Fibroblast of lung (primary cell): Measurements from ENCODE around the gene SGCE. TPM values are rescaled to one million over a fixed set of nuclear protein-coding genes. Genes with fewer than 3 reads are reported as not detected.

Experiments
- DNase-seq, 2 donors: peaks; one replicate each; pipeline versions ENCODE4 v3.0.0 to v3.0.0-alpha.2; 2010; ENCODE audit warnings: low read depth in 2 of 2
- H2AFZ ChIP-seq: 2 replicates; pipeline ENCODE4 v1.5.1; 2012; ENCODE audit warnings: low read length, control low read depth, inconsistent platforms
- H3K27ac ChIP-seq: 2 replicates; pipeline ENCODE4 v1.5.1; 2011; ENCODE audit warnings: low read length, control low read depth; ENCODE audit not compliant: insufficient read depth
- H3K27me3 ChIP-seq: 2 replicates; pipeline ENCODE4 v1.5.1; 2011; ENCODE audit warnings: mild to moderate bottlenecking, low read length; ENCODE audit not compliant: control insufficient read depth, insufficient read depth
- H3K36me3 ChIP-seq: 2 replicates; pipeline ENCODE4 v1.5.1; 2011; ENCODE audit warnings: low read length; ENCODE audit not compliant: control insufficient read depth, insufficient read depth
- H3K4me1 ChIP-seq: 2 replicates; pipeline ENCODE4 v1.5.1; 2011; ENCODE audit warnings: low read length; ENCODE audit not compliant: control insufficient read depth, insufficient read depth; ENCODE audit errors: extremely low read depth
- H3K4me2 ChIP-seq: 2 replicates; pipeline ENCODE4 v1.5.1; 2011; ENCODE audit warnings: low read length, control low read depth; ENCODE audit not compliant: insufficient read depth; ENCODE audit errors: extremely low read depth
- H3K4me3 ChIP-seq, 4 experiments: fragments of 200-600 bp in 1 of 4; sonication (generic) in 1 of 4; replicated peaks in 1 of 4; 2 replicates each; pipeline ENCODE4 v1.5.1; 2011 to 2016; ENCODE audit warnings: low read length in 4 of 4, low read depth in 3 of 4, mild to moderate bottlenecking in 3 of 4, control low read depth in 2 of 4, inconsistent platforms in 1 of 4, mixed read lengths in 1 of 4; ENCODE audit not compliant: insufficient read depth in 1 of 4; ENCODE audit errors: control extremely low read depth in 1 of 4
- H3K79me2 ChIP-seq: 2 replicates; pipeline ENCODE4 v1.5.1; 2012; ENCODE audit warnings: mild to moderate bottlenecking, low read length, inconsistent platforms; ENCODE audit not compliant: control insufficient read depth, insufficient read depth
- H3K9ac ChIP-seq: 2 replicates; pipeline ENCODE4 v1.5.1; 2011; ENCODE audit warnings: mild to moderate bottlenecking, low read length, control low read depth; ENCODE audit not compliant: insufficient read depth
- H3K9me3 ChIP-seq: 2 replicates; pipeline ENCODE4 v1.5.1; 2012; ENCODE audit warnings: low read depth, low read length; ENCODE audit not compliant: control insufficient read depth, insufficient read depth
- H4K20me1 ChIP-seq: 2 replicates; pipeline ENCODE4 v1.5.1; 2011; ENCODE audit warnings: low read length; ENCODE audit not compliant: control insufficient read depth, insufficient read depth; ENCODE audit errors: extremely low read depth
- CTCF ChIP-seq, 2 donors: IDR thresholded peaks in 1 of 2; conservative IDR thresholded peaks in 1 of 2; 1 replicate in 1 of 2; 2 replicates in 1 of 2; pipeline ENCODE4 v1.5.1; 2011 to 2012; ENCODE audit warnings: low read length in 2 of 2, control low read depth in 1 of 2, inconsistent platforms in 1 of 2, low read depth in 1 of 2, mild to moderate bottlenecking in 1 of 2
- EZH2 ChIP-seq: IDR thresholded peaks from 2 replicates; pipeline ENCODE4 v1.5.1; 2012; ENCODE audit warnings: low read length, control low read depth, mild to moderate bottlenecking; ENCODE audit errors: missing control alignments
- polyA plus RNA-seq, 2 donors: library from polyadenylated mRNA; depleted of rRNA in 1 of 2; stranded (reverse) in 1 of 2; unstranded in 1 of 2; fragments of >200 nt; gene quantifications; 2 replicates each; pipeline ENCODE4 v1.2.1, GENCODE V29; 2011 to 2012; ENCODE audit warnings: missing spikeins in 1 of 2
- total RNA-seq: library from RNA; depleted of rRNA; stranded (reverse); fragments of >200 nt; gene quantifications from 2 replicates; pipeline ENCODE4 v1.2.1, GENCODE V29; 2014

Gene SGCE
- total and polyA plus RNA-seq, 2 donors (not counting 1 experiment from before 2014, with no cell fraction given), result 106 to 184 TPM

GRCh38 chr7:94602181-94602580 is 53.8 kb downstream of the SGCE start:
- Histone ChIP-seq H3K79me2 (no peaks in the 10 kb centered on the region), H2AFZ (no peak overlapping the region), H3K4me2 (no peak overlapping the region), H4K20me1 (no peaks in the 10 kb centered on the region), H3K4me3 (no peak overlapping the region), H3K36me3 (no peaks in the 10 kb centered on the region), H3K27ac (no peak overlapping the region), H3K27me3 (no peaks in the 10 kb centered on the region), H3K9me3 (no peaks in the 10 kb centered on the region), H3K4me1 (no peaks in the 10 kb centered on the region), H3K9ac (no peak overlapping the region)
- no peak for DNase-seq
- TF ChIP-seq CTCF (conservative IDR thresholded peaks at IDR 0.05 in 1 of 2, IDR thresholded peaks at IDR 0.05 in 1 of 2; ENCODE audit: low read depth in 1 of 2, low read length in 2 of 2), result no peak
- no peak for TF ChIP-seq EZH2

- no peaks in the 10 kb centered on the region for H3K79me2 ChIP-seq
These were observed 55.7 kb downstream of the SGCE start for GRCh38 chr7:94600267-94600666.

GRCh38 chr7:94595717-94596116 is 60.2 kb downstream of the SGCE start:
- no peaks in the 10 kb centered on the region for H3K36me3 ChIP-seq
- H3K9me3 ChIP-seq, result no peaks in the 10 kb centered on the region
- no peak overlapping the region for H3K9ac ChIP-seq
- no peaks in the 10 kb centered on the region for H3K79me2 ChIP-seq
- no peak overlapping the region for H3K27ac ChIP-seq
- H3K4me2 ChIP-seq, result no peak overlapping the region
- H3K4me3 ChIP-seq, result no peak overlapping the region
- no peaks in the 10 kb centered on the region for H3K27me3 ChIP-seq
- TF ChIP-seq CTCF (conservative IDR thresholded peaks at IDR 0.05 in 1 of 2, IDR thresholded peaks at IDR 0.05 in 1 of 2; ENCODE audit: low read depth in 1 of 2, low read length in 2 of 2), result no peak
- TF ChIP-seq EZH2, result no peak
- DNase-seq, result no peak
- H3K4me1 ChIP-seq, result no peaks in the 10 kb centered on the region
- H2AFZ ChIP-seq, result no peak overlapping the region
- H4K20me1 ChIP-seq, result no peaks in the 10 kb centered on the region

More at GRCh38 chr7:94600267-94600666, 55.7 kb downstream of the SGCE start:
- no peak overlapping the region for H3K4me3 ChIP-seq
- DNase-seq, result no peak
- TF ChIP-seq EZH2, result no peak
- no peak for TF ChIP-seq CTCF (conservative IDR thresholded peaks at IDR 0.05 in 1 of 2, IDR thresholded peaks at IDR 0.05 in 1 of 2; ENCODE audit: low read depth in 1 of 2, low read length in 2 of 2)
- H3K36me3 ChIP-seq, result no peaks in the 10 kb centered on the region
- no peak overlapping the region for H2AFZ ChIP-seq
- H3K4me2 ChIP-seq, result no peak overlapping the region
- no peaks in the 10 kb centered on the region for H3K9me3 ChIP-seq
- H3K27ac ChIP-seq, result no peak overlapping the region
- H3K4me1 ChIP-seq, result no peaks in the 10 kb centered on the region
- no peaks in the 10 kb centered on the region for H4K20me1 ChIP-seq
- H3K27me3 ChIP-seq, result no peaks in the 10 kb centered on the region
- no peak overlapping the region for H3K9ac ChIP-seq
